Measurements from ENCODE around the gene HACL1. TPM values are rescaled to one million over a fixed set of nuclear protein-coding genes. Genes with fewer than 3 reads are reported as not detected.
A peak's percentile ranks its signal among the peaks of the same experiment; 100 is the strongest.

Gene HACL1
- 15.2 TPM for total RNA-seq
- long read RNA-seq, transcript HACL1-201 (17 exons, 2,266 nt), result major isoform, 15 of 22 reads
- long read RNA-seq, partial matches to known transcripts, result 0 of 22 reads
- long read RNA-seq, other reads (novel, unspliced or antisense), result 5 of 22 reads

GRCh38 chr3:15601399-15602145, at the start of gene HACL1, which contains the start of gene BTD:
HACL1 (minus strand) TSS chr3:15601569; CDS start chr3:15601463, 106 bp downstream.
BTD (plus strand) TSS chr3:15601745; CDS start chr3:15635440, 33,695 bp downstream.
- no peaks in the 10 kb centered on the region for H3K27me3 ChIP-seq
- ATAC-seq (peak; percentile 98), DNase-seq (peak; percentile 98)
- peak within 1 kb of the TSS; percentile 92 for H3K27ac ChIP-seq
- intact Hi-C loops (cut with DNase I), result no loop called here
- H3K36me3 ChIP-seq, result peaks cover 32% of the 10 kb centered on the region
- no peaks in the 10 kb centered on the region for H3K9me3 ChIP-seq
- peak within 1 kb of the TSS; percentile 74 for H3K4me3 ChIP-seq
- no peak for TF ChIP-seq CTCF (IDR thresholded peaks at IDR 0.05)
- peaks cover 16% of the 10 kb centered on the region for H3K4me1 ChIP-seq

- Histone ChIP-seq H3K9me3 (no peaks in the 10 kb centered on the region), H3K27me3 (no peaks in the 10 kb centered on the region), H3K27ac (no peak overlapping the region), H3K4me1 (peaks cover 18% of the 10 kb centered on the region), H3K4me3 (no peak overlapping the region), H3K36me3 (peaks cover 6% of the 10 kb centered on the region)
- ATAC-seq, result no peak
- intact Hi-C loops (cut with DNase I), result no loop called here
- no peak for TF ChIP-seq CTCF (IDR thresholded peaks at IDR 0.05)
- DNase-seq, result no peak
Observed at GRCh38 chr3:15649858-15650257, 48.5 kb upstream of the HACL1 start.

GRCh38 chr3:15649341-15649740, 48.0 kb upstream of the HACL1 start:
- Histone ChIP-seq H3K4me3 (no peak overlapping the region), H3K9me3 (no peaks in the 10 kb centered on the region), H3K36me3 (peaks cover 11% of the 10 kb centered on the region), H3K4me1 (peaks cover 18% of the 10 kb centered on the region), H3K27me3 (no peaks in the 10 kb centered on the region), H3K27ac (no peak overlapping the region)
- DNase-seq, result no peak
- no peak for TF ChIP-seq CTCF (IDR thresholded peaks at IDR 0.05)
- no peak for ATAC-seq
- intact Hi-C loops (cut with DNase I), result no loop called here

GRCh38 chr3:15647611-15648167, 46.3 kb upstream of the HACL1 start:
- DNase-seq (no peak), ATAC-seq (peak; percentile 34)
- TF ChIP-seq CTCF (IDR thresholded peaks at IDR 0.05), result no peak
- Histone ChIP-seq H3K27ac (peak overlapping the region; percentile 58), H3K9me3 (no peaks in the 10 kb centered on the region), H3K4me1 (peaks cover 18% of the 10 kb centered on the region), H3K36me3 (peaks cover 11% of the 10 kb centered on the region), H3K27me3 (no peaks in the 10 kb centered on the region), H3K4me3 (no peak overlapping the region)
- intact Hi-C loops (cut with DNase I), result no loop called here

GRCh38 chr3:15646851-15647511, 45.6 kb upstream of the HACL1 start:
- ATAC-seq (no peak), DNase-seq (no peak)
- Histone ChIP-seq H3K36me3 (peaks cover 11% of the 10 kb centered on the region), H3K9me3 (no peaks in the 10 kb centered on the region), H3K27ac (peak overlapping the region; percentile 58), H3K4me3 (no peak overlapping the region), H3K27me3 (no peaks in the 10 kb centered on the region), H3K4me1 (peaks cover 18% of the 10 kb centered on the region)
- TF ChIP-seq CTCF (IDR thresholded peaks at IDR 0.05), result no peak
- intact Hi-C loops (cut with DNase I), result no loop called here
